Mucosa of descending colon (tissue), 3 donors: ENCODE data around the gene CSGALNACT2. TPM values are rescaled to one million over a fixed set of nuclear protein-coding genes. Genes with fewer than 3 reads are reported as not detected.

Experiments used
- ATAC-seq: fragments of 200-7000 bp; cut with Tn5 transposase; one replicate; pipeline ENCODE4 v1.9.1; 2020; ENCODE audit warnings: mild to moderate bottlenecking, moderate library complexity
- DNase-seq, 3 donors: peaks; one replicate each; pipeline ENCODE4 v3.0.0-alpha.2; 2020
- H3K36me3 ChIP-seq: fragments of 200-600 bp; one replicate; pipeline ENCODE4 v1.8.0; 2021; ENCODE audit warnings: low read depth, mild to moderate bottlenecking
- H3K4me1 ChIP-seq: fragments of 200-600 bp; one replicate; pipeline ENCODE4 v1.8.0; 2021; ENCODE audit warnings: low read depth, mild to moderate bottlenecking
- H3K4me3 ChIP-seq: fragments of 200-600 bp; one replicate; pipeline ENCODE4 v1.8.0; 2021; ENCODE audit warnings: mild to moderate bottlenecking
- H3K9me3 ChIP-seq: fragments of 200-600 bp; one replicate; pipeline ENCODE4 v1.8.0; 2021; ENCODE audit warnings: mild to moderate bottlenecking
- CTCF ChIP-seq: fragments of 200-600 bp; IDR thresholded peaks from one replicate; pipeline ENCODE4 v1.8.0; 2022; ENCODE audit warnings: antibody characterized with exemption, mild to moderate bottlenecking
- intact Hi-C, 2 donors: fragments of 100-400 bp; cut with DNase I in 1 of 2; cut with micrococcal nuclease in 1 of 2; formaldehyde crosslinking; loops; one replicate each; pipeline versions ENCODE4 v1.11.0 to v1.11.1; 2022; cut with DNase I, micrococcal nuclease
- total RNA-seq, 3 donors: library from RNA; stranded (reverse); fragmentation: NEBNext Ultra II Directional in 2 of 3; extraction: Animal tissue kit (Norgen Biotek cat#: 25700) in 2 of 3; gene quantifications; one replicate each; pipeline versions ENCODE4 v1.2.1 to v1.2.4, GENCODE V29; 2021 to 2023
- donor health status: DM: no; HTN: no; CAD: no; lungs with moderate emphysema.
- donor health status: DM: no; HTN: no; CAD: no.
- donor health status: DM: no; HTN: yes; CAD: no.

The CSGALNACT2 gene
- total RNA-seq, 3 donors from 2014 or later: 3.9 to 20.1 (median 7.4) TPM

GRCh38 chr10:43110338-43111071, 27.7 kb upstream of the CSGALNACT2 start:
- DNase-seq: peak; percentile 40 to 66 (median 43)

GRCh38 chr10:43111101-43111500, 27.1 kb upstream of the CSGALNACT2 start:
- no peak for TF ChIP-seq CTCF
- no peak for ATAC-seq
- Histone ChIP-seq H3K4me1 (no peaks in the 10 kb centered on the region), H3K9me3 (no peaks in the 10 kb centered on the region), H3K36me3 (no peaks in the 10 kb centered on the region), H3K4me3 (no peak overlapping the region)
- no peak for DNase-seq
- intact Hi-C loops: no loop called here

More at GRCh38 chr10:43110338-43111071, 27.7 kb upstream of the CSGALNACT2 start:
- Histone ChIP-seq H3K9me3 (no peaks in the 10 kb centered on the region), H3K4me1 (peaks cover 3% of the 10 kb centered on the region), H3K36me3 (no peaks in the 10 kb centered on the region), H3K4me3 (no peak overlapping the region)
- intact Hi-C loops: no loop called here
- ATAC-seq: peak; percentile 12
- TF ChIP-seq CTCF: no peak

- ATAC-seq: no peak
Measured at GRCh38 chr10:43111921-43112607, 26.2 kb upstream of the CSGALNACT2 start.

GRCh38 chr10:43112608-43112961, 25.7 kb upstream of the CSGALNACT2 start:
- no peaks in the 10 kb centered on the region for H3K4me1 ChIP-seq
- no peaks in the 10 kb centered on the region for H3K9me3 ChIP-seq
- TF ChIP-seq CTCF: no peak
- intact Hi-C loops: no loop called here
- no peaks in the 10 kb centered on the region for H3K36me3 ChIP-seq
- DNase-seq (peak in 1 of 3 donors; percentile 24), ATAC-seq (no peak)
- no peak overlapping the region for H3K4me3 ChIP-seq

More at GRCh38 chr10:43111921-43112607, 26.2 kb upstream of the CSGALNACT2 start:
- Histone ChIP-seq H3K36me3 (no peaks in the 10 kb centered on the region), H3K4me1 (no peaks in the 10 kb centered on the region), H3K9me3 (no peaks in the 10 kb centered on the region), H3K4me3 (no peak overlapping the region)
- intact Hi-C loops: no loop called here
- no peak for TF ChIP-seq CTCF
- peak in 1 of 3 donors; percentile 43 for DNase-seq

- no peaks in the 10 kb centered on the region for H3K9me3 ChIP-seq
- no peak overlapping the region for H3K4me3 ChIP-seq
- no peaks in the 10 kb centered on the region for H3K36me3 ChIP-seq
- H3K4me1 ChIP-seq: no peaks in the 10 kb centered on the region
- ATAC-seq (no peak), DNase-seq (peak in 2 of 3 donors; percentile 5 to 37)
- no peak for TF ChIP-seq CTCF
- intact Hi-C loops: no loop called here
Measured at GRCh38 chr10:43113201-43114087, 24.8 kb upstream of the CSGALNACT2 start.
